Stimulated activated CD8-positive, alpha-beta memory T cell treated with anti-CD3 and anti-CD28 coated beads, Interleukin-12 subunit alpha, Interleukin-12 subunit beta, amount 100 ng/mL, for 4 hours (primary cell): ENCODE results near the gene MRPL11.
A peak's percentile ranks its signal among the peaks of the same experiment; 100 is the strongest.

Experiments used
- DNase-seq: peaks from one replicate; pipeline ENCODE4 v3.0.0-alpha.2; 2020; ENCODE audit warnings: low read depth

MRPL11 gene

GRCh38 chr11:66438504-66439466, at the start of gene MRPL11:
TSS of gene MRPL11 (minus strand) at chr11:66438848. CDS start at chr11:66438754, 94 bp downstream.
- DNase-seq, result peak; percentile 74

GRCh38 chr11:66484806-66485380, 46.2 kb upstream of the MRPL11 start:
- DNase-seq, result no peak

- DNase-seq, result peak; percentile 92
These were observed 41.7 kb upstream of the MRPL11 start, which contains the start of gene DPP3 for GRCh38 chr11:66480117-66480938. TSS of gene DPP3 (plus strand) at chr11:66480434. CDS start at chr11:66482201, 1,767 bp downstream.

GRCh38 chr11:66479394-66480116, 40.9 kb upstream of the MRPL11 start:
- no peak for DNase-seq

DNA sequence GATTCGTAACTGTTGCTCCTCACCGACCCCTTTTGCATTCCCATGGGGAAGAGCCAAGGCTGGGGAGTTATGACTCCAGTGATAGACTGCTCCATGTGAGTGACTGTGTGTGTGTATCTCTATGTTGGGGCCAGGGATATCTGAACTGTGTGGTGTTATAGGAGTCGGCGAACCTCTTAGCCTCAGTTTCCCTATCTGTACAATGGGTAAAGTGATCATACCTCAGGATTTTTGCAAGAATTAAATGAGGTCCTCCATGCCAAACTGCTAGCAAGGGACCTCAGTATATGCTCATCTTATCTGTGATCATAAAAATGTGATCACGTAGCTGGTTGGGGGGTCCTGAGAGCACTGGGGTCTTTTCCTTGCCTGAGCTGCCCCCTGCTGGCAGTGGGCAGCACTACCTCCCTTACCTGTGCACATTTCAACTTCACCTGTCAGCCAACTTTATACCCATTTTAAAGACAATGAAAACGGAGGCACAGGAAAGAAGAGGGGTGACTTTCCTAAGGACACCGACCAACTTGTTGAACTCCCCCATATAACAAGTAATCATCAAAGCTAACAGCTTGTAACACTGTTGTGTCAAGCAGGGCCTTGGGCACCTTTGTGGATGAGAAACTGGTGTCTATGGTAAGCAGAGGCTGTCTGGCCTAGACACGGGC, 40.2 kb upstream of the MRPL11 start:
- no peak for DNase-seq

DNA sequence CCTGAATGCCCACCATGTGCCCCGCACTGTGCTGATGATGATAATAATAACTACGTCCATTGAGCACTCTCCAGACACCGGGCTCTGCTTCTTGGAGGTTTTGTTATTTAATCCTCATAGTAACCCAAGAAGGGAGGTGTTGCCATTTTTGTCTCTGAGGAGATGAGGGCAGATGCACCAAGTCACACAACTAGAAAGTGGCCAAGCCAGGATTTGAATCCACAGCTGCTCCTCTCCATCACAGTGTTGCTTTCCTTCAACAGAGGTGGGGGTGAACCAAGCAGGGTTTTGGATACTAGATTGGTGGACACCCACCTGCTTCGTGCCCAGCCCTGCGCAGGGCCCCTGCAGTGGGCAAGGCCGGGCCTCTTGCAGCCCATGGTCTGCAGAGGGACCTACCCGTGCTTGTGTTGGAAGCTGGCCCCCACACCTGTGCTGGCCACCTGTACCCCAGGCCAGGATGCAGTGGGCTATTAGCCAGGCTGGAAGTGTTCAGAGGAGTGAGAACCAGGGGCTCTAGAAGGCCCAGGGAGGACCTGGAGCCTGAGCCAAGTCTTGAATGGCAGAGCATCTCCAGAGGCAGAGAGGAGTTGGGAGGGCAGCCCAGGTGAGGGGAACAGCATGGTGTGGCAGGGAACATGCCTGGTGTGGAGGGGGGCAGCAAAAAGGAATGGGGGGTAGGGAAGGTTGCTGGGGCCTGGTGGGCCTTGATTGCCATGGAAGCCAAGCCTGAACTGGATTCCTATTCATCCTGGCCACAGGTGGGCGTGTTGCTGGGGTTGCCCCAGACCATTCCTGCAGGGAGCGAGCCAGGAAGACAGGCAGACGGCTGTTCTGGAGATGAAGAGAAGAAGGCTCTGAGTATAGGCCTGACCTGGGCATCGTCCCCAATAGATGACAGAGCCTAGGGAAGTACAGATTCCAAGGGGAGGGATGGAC, 38.9 kb upstream of the MRPL11 start:
- no peak for DNase-seq

GRCh38 chr11:66476841-66477251, 38.2 kb upstream of the MRPL11 start:
- DNase-seq, result no peak

DNA sequence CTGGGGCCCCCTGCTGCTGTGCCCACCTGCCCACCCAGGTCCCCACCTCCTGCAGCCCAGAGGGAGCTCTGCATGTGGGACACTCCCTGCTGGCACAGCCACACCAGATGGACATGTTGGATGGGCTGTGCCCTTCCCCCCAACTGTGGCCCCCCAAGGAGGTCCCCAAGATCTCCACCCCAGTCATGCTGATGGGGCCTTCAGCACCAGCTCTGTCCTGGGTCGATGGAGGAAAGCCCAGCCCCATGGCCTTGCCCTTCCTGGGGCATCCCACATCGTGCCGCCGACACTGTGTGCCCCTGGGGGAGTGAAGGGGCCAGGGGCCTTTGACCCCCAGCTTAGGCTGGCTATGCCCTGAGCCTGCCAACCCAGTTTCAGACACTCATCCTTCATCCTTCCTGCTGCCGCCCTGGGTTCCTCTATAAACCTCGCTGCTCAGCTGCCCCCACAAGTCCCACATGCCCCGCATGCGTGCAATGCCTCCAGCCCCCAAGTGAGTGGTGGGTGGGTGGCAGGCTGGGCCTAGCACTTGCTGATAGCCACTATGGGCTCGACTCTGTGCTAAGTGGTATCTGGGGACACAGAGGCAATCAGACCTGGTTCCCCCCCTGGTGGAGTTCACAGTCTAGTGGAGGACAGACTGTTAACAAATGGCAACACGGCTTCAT, 37.7 kb upstream of the MRPL11 start:
- no peak for DNase-seq

DNA sequence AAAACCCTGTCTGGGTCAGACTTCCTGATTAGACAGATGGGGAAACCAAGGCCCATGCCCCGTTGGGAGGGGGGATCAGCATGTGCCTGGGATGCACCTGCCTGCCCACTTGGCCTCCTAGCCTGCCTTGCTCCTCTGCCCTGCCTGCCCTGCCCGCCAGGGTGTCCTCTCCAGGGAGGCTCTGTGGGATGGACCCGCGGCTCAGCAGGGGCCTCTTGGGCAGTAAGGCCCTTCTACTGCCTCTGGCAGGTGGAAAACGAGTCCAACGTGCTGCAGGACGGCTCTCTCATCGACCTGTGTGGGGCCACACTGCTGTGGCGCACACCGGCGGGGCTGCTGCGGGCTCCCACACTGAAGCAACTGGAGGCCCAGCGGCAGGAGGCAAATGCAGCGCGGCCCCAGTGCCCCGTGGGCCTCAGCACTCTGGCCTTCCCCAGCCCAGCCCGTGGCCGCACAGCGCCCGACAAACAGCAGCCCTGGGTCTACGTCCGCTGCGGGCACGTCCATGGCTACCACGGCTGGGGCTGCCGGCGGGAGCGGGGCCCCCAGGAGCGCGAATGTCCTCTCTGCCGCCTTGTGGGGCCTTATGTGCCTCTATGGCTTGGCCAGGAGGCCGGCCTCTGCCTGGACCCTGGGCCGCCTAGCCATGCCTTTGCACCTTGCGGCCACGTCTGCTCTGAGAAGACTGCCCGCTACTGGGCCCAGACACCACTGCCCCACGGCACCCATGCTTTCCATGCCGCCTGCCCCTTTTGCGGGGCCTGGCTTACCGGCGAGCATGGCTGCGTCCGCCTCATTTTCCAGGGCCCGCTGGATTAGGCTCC, 36.9 kb upstream of the MRPL11 start:
- DNase-seq, result no peak

GRCh38 chr11:66473608-66474515, 35.2 kb upstream of the MRPL11 start:
- DNase-seq, result no peak

DNA sequence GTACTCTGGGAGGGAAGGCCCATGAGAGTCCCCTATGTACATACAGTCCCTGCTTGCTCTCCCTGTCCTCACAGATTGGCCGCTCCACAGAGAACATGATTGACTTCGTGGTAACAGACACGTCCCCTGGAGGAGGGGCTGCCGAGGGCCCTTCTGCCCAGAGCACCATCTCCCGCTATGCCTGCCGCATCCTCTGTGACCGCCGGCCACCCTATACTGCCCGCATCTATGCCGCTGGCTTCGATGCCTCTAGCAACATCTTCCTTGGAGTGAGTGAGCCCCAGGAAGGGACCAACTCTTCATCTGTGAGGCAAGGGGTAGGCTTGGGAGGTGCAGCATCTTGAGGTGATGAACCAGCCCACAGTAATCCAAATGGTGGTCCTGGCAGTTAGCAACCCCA, 34.5 kb upstream of the MRPL11 start:
- DNase-seq, result no peak

GRCh38 chr11:66472054-66472453, 33.4 kb upstream of the MRPL11 start:
- DNase-seq, result no peak

DNA sequence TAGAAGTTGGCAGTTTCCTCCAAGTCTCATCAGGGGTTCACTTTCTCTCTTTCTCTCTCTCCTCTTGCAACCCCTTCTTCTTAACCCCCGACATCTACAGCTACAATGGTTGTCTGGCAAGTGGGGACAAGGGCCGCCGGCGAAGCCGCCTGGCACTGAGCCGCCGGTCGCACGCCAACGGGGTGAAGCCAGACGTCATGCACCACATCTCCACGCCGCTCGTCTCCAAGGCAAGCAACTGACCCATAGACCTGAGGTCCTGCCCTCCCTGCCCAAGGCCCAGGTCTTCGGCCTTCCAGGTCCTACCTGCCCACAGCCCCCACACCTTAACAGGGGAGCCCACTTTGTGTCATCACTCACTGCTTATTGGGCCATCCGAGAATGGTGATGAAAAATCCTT, 32.5 kb upstream of the MRPL11 start:
- no peak for DNase-seq

DNA sequence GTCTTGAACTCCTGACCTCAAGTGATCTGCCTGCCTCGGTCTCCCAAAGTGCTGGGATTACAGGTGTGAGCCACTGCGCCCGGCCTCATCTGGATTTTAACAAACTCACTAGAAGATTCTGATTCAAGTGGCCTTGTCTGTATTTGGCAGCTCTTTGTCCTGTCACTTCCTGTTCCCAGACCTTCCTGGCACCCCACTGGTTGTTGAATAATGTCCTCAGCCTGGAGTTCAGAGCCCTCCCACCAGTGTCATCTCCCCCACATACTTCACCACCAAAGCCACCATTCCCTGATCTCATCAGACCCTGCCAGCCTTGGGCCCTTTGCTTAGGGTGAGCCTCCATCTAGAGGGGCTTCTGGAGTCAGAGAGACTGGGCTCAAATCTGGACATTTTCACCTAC, 31.4 kb upstream of the MRPL11 start:
- no peak for DNase-seq

DNA sequence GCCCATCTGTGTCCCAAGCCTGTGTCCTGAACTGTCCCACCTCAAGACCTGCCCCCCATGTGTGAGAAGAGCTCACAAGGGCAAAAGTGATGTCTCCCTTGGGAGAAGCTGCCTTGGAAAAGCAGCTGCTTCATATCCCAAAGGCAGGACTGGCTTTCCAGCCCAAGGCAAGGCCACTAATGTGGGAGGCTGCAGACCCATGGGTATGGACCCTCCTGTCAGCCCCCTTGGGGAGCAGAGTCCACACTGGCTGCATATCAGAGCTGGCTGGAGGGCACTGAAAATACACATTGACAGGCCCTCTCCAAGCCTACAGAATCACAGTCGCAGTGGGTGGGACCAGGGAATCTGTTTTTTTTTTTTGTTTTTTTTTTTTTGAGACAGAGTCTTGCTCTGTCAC, 30.8 kb upstream of the MRPL11 start:
- DNase-seq, result no peak

DNA sequence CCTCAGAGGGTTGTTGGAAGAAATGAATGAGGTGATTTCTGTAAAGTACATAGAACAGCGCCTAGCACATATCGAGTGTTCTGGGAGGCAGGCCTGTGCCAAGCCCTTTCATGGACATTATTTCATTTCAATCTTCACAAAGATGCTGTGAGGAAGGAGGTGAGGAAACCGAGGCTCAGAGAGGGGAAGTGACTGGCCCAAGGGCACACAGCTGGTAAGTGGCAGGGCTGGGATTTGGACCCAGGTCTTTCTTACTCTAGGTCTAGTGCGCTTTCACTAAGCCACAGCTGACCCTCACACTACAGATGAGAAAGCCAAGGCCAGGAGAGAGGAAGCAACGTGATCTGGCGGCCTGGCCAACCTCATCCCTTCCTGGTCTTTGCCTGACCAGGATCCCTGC, 30.0 kb upstream of the MRPL11 start:
- no peak for DNase-seq

DNA sequence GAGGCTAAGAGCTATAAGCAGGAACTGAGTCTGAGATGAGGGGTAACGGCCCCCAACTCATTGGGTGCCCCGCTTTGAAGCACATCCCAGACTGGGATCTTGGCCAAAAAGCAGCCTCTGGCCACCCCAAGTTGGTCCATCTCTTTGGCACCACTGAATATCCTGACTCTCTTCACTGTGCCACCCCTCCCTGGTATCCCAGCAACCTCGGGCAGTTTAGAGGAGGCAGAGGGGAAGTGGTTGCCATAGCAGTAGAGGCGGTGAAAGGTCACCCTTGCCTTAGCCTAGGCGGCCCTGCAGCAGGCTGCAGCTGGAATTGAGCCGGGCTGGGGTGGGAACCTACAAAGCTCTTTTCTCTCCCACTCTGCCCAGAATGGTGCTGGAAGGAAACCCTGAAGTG, 29.1 kb upstream of the MRPL11 start:
- DNase-seq, result no peak
